Measurements from ENCODE around the gene FAXC.

DNA sequence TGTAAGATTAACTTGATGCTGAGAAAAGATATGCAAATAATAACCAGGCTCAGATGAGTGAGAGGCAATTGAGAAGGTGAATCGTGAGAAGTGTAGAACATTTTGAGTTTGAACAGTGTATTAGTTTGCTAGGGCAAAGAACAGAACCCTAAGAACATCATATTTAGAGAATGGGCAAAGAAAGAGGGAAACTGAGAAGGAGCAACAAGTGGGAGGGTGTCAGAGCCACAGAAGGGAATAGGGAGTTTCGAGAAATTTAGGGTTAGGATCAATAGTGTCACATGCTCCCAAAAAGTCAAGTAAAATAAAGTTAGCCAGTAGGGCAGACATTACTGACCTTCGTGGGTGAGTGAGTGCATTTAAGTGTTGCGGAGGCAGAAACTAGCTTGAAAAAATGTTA is 5.5 kb upstream of the FAXC start:
- TF ChIP-seq, protein P1, sequence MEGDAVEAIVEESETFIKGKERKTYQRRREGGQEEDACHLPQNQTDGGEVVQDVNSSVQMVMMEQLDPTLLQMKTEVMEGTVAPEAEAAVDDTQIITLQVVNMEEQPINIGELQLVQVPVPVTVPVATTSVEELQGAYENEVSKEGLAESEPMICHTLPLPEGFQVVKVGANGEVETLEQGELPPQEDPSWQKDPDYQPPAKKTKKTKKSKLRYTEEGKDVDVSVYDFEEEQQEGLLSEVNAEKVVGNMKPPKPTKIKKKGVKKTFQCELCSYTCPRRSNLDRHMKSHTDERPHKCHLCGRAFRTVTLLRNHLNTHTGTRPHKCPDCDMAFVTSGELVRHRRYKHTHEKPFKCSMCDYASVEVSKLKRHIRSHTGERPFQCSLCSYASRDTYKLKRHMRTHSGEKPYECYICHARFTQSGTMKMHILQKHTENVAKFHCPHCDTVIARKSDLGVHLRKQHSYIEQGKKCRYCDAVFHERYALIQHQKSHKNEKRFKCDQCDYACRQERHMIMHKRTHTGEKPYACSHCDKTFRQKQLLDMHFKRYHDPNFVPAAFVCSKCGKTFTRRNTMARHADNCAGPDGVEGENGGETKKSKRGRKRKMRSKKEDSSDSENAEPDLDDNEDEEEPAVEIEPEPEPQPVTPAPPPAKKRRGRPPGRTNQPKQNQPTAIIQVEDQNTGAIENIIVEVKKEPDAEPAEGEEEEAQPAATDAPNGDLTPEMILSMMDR (IDR thresholded peaks at IDR 0.05; ENCODE audit: low read depth, low read length) = no peak
- TF ChIP-seq EZH2phosphoT487 (IDR thresholded peaks at IDR 0.05; ENCODE audit: low read depth) = no peak

All from OCI-LY3 (cell line).